ENCODE data around the gene ERBB4. TPM values are rescaled to one million over a fixed set of nuclear protein-coding genes. Genes with fewer than 3 reads are reported as not detected.

Gene ERBB4
- total RNA-seq, 1 experiment from 2014 or later, result 2.9 TPM

- CTCF ChIA-PET, result no interaction called here
- no peak for TF ChIP-seq CTCF (IDR thresholded peaks at IDR 0.05; ENCODE audit: unreplicated experiment)
- H3K27me3 Mint-ChIP-seq (ENCODE audit: unreplicated experiment), result no peaks in the 10 kb centered on the region
- no peak overlapping the region for H3K27ac Mint-ChIP-seq (ENCODE audit: unreplicated experiment)
- no peaks in the 10 kb centered on the region for H3K4me1 Mint-ChIP-seq (ENCODE audit: low read depth, unreplicated experiment)
- DNase-seq, result no peak
- no peaks in the 10 kb centered on the region for H3K36me3 Mint-ChIP-seq (ENCODE audit: insufficient read depth, unreplicated experiment)
- intact Hi-C loops (cut with micrococcal nuclease; ENCODE audit: unreplicated experiment), result no loop called here
- no peaks in the 10 kb centered on the region for H3K9me3 Mint-ChIP-seq (ENCODE audit: low read depth, unreplicated experiment)
- BruUV-seq (replicated peaks), result no TSS peak
- no peak overlapping the region for H3K4me3 Mint-ChIP-seq (ENCODE audit: low read depth, unreplicated experiment)
Measured at GRCh38 chr2:212083492-212083891, 455.1 kb downstream of the ERBB4 start.

DNA sequence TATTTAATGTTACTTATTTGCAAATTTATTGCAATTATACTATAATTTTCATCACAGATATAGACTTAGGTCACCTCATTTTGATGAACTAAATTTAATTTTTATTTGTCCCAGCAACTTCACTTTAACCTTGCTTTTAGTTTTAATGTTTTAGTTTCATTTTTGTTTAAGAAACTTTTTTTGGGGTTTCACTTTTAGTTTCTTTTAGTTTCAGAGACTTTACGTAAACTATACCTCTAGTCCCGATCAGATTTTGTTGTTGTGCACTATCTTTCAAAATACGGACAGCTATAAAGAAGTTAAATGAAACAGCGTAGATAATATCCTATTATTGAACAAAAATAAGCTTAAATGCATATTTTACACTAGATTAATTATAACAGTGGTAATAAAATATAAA, 460.5 kb downstream of the ERBB4 start:
- no peak for TF ChIP-seq CTCF (IDR thresholded peaks at IDR 0.05; ENCODE audit: unreplicated experiment)
- no peak for DNase-seq
- CTCF ChIA-PET, result no interaction called here
- H3K4me3 Mint-ChIP-seq (ENCODE audit: low read depth, unreplicated experiment), result no peak overlapping the region
- H3K36me3 Mint-ChIP-seq (ENCODE audit: insufficient read depth, unreplicated experiment), result no peaks in the 10 kb centered on the region
- no TSS peak for BruUV-seq (replicated peaks)
- H3K27ac Mint-ChIP-seq (ENCODE audit: unreplicated experiment), result no peak overlapping the region
- intact Hi-C loops (cut with micrococcal nuclease; ENCODE audit: unreplicated experiment), result no loop called here
- H3K9me3 Mint-ChIP-seq (ENCODE audit: low read depth, unreplicated experiment), result no peaks in the 10 kb centered on the region
- no peaks in the 10 kb centered on the region for H3K4me1 Mint-ChIP-seq (ENCODE audit: low read depth, unreplicated experiment)
- no peaks in the 10 kb centered on the region for H3K27me3 Mint-ChIP-seq (ENCODE audit: unreplicated experiment)

GRCh38 chr2:212076456-212076855, 462.1 kb downstream of the ERBB4 start:
- CTCF ChIA-PET, result no interaction called here
- no peaks in the 10 kb centered on the region for H3K9me3 Mint-ChIP-seq (ENCODE audit: low read depth, unreplicated experiment)

GRCh38 chr2:212073360-212073759, 465.2 kb downstream of the ERBB4 start:
- Mint-ChIP-seq H3K9me3 (ENCODE audit: low read depth, unreplicated experiment) (no peaks in the 10 kb centered on the region), H3K27ac (ENCODE audit: unreplicated experiment) (no peak overlapping the region), H3K4me1 (ENCODE audit: low read depth, unreplicated experiment) (no peaks in the 10 kb centered on the region), H3K27me3 (ENCODE audit: unreplicated experiment) (no peaks in the 10 kb centered on the region), H3K36me3 (ENCODE audit: insufficient read depth, unreplicated experiment) (no peaks in the 10 kb centered on the region), H3K4me3 (ENCODE audit: low read depth, unreplicated experiment) (no peak overlapping the region)
- DNase-seq, result no peak
- no peak for TF ChIP-seq CTCF (IDR thresholded peaks at IDR 0.05; ENCODE audit: unreplicated experiment)
- intact Hi-C loops (cut with micrococcal nuclease; ENCODE audit: unreplicated experiment), result no loop called here
- BruUV-seq (replicated peaks), result no TSS peak
- CTCF ChIA-PET, result no interaction called here

More at GRCh38 chr2:212076456-212076855, 462.1 kb downstream of the ERBB4 start:
- BruUV-seq (replicated peaks), result no TSS peak
- intact Hi-C loops (cut with micrococcal nuclease; ENCODE audit: unreplicated experiment), result no loop called here
- no peak for DNase-seq
- Mint-ChIP-seq H3K36me3 (ENCODE audit: insufficient read depth, unreplicated experiment) (no peaks in the 10 kb centered on the region), H3K4me1 (ENCODE audit: low read depth, unreplicated experiment) (no peaks in the 10 kb centered on the region), H3K4me3 (ENCODE audit: low read depth, unreplicated experiment) (no peak overlapping the region), H3K27ac (ENCODE audit: unreplicated experiment) (no peak overlapping the region), H3K27me3 (ENCODE audit: unreplicated experiment) (no peaks in the 10 kb centered on the region)
- no peak for TF ChIP-seq CTCF (IDR thresholded peaks at IDR 0.05; ENCODE audit: unreplicated experiment)

- Mint-ChIP-seq H3K4me1 (ENCODE audit: low read depth, unreplicated experiment) (no peaks in the 10 kb centered on the region), H3K27me3 (ENCODE audit: unreplicated experiment) (no peaks in the 10 kb centered on the region), H3K4me3 (ENCODE audit: low read depth, unreplicated experiment) (no peak overlapping the region), H3K27ac (ENCODE audit: unreplicated experiment) (no peak overlapping the region), H3K36me3 (ENCODE audit: insufficient read depth, unreplicated experiment) (no peaks in the 10 kb centered on the region), H3K9me3 (ENCODE audit: low read depth, unreplicated experiment) (no peaks in the 10 kb centered on the region)
- no peak for DNase-seq
- BruUV-seq (replicated peaks), result no TSS peak
- intact Hi-C loops (cut with micrococcal nuclease; ENCODE audit: unreplicated experiment), result no loop called here
- TF ChIP-seq CTCF (IDR thresholded peaks at IDR 0.05; ENCODE audit: unreplicated experiment), result no peak
- CTCF ChIA-PET, result no interaction called here
Measured at GRCh38 chr2:212066546-212066945, 472.1 kb downstream of the ERBB4 start.

Data from Calu3 (cell line).